HG03095 (cell line): Measurements from ENCODE around the gene C11orf87.

Source experiments
- ATAC-seq: cut with Tn5 transposase; IDR thresholded peaks from one replicate; pipeline ENCODE4 v1.9.1; 2021; ENCODE audit warnings: moderate library complexity; ENCODE audit not compliant: unreplicated experiment

Gene C11orf87

DNA sequence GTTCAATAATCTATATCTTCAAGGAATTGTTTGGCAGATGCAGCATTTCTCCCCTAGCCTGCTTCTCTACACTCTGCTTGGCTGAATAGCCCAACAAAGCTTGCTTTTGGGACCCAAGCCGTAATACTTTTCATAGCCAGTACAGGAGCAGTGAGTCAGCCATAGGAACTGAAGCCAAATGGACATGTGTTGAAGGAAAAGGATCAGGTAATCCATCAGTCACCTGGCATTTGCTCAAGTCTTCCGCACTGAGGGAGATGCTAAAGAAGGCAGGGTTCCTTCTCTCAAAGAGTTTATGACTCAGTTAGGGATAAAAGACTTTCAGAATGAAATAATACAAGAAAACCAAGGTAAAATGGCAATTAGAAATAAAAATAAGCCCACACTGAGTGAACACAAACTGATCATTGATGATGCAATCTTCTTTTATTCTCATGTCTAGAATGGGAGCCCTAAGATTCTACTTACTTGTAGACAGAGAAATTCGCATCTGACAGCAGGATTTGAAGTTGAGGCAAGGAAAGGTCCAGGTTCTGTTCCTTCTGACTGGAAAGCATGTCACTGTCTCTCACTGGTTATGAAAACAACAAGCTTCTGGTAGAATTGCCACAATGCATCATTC is 13.2 kb downstream of the C11orf87 start:
- no peak for ATAC-seq

- ATAC-seq, result no peak
Measured at GRCh38 chr11:109439684-109440083, 17.7 kb downstream of the C11orf87 start.

DNA sequence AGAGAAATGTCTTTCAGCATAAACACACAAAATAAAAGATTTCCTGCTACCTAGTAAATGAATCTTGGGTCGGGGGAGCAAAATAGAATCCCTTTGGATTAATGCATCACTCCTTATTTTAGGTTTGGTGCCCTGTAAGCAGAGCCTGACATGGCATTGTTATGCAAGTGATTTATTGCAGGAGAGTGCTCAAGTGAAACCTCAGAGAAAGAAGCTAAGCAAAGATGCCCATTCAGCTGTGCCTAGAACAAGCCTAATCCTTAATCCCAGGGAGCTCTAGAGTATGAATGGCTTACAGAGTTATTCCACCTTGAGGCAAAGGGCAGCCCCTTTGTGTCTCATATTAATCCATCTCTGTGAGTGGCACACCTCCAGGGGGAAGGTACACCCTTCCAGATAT is 21.1 kb downstream of the C11orf87 start:
- ATAC-seq, result no peak

GRCh38 chr11:109454857-109455256 is 32.9 kb downstream of the C11orf87 start:
- no peak for ATAC-seq
